ENCODE results near the gene TBC1D8B. TPM values are rescaled to one million over a fixed set of nuclear protein-coding genes. Genes with fewer than 3 reads are reported as not detected.
A peak's percentile ranks its signal among the peaks of the same experiment; 100 is the strongest.
"Not testable (repeated sequence)": the region's sequence is repeated elsewhere in the genome, so short reads cannot be mapped to it uniquely, and the experiment has no call there.

The TBC1D8B gene
- total RNA-seq, 1 donor from 2014 or later = 7.1 TPM

DNA sequence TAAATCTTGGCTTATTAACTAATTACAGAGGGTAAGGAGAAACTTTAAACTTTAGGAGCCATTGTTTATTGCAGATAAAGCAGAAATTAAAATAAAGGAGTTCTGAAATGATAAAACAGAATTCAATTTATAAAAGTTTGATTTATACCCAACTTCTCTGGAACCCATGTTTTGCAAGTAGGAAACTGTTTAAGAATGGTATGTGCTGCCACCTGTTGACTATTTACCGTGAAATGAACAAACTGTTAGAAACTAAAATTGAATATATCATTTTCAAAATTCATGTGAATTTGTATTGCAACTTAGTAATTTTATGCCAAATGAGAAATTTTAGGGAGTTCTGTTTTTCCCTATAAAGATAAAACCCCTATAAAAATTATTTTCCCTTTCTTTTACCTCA is 11.0 kb upstream of the TBC1D8B start:
- H3K27me3 ChIP-seq = no peaks in the 10 kb centered on the region
- TF ChIP-seq, protein P1, sequence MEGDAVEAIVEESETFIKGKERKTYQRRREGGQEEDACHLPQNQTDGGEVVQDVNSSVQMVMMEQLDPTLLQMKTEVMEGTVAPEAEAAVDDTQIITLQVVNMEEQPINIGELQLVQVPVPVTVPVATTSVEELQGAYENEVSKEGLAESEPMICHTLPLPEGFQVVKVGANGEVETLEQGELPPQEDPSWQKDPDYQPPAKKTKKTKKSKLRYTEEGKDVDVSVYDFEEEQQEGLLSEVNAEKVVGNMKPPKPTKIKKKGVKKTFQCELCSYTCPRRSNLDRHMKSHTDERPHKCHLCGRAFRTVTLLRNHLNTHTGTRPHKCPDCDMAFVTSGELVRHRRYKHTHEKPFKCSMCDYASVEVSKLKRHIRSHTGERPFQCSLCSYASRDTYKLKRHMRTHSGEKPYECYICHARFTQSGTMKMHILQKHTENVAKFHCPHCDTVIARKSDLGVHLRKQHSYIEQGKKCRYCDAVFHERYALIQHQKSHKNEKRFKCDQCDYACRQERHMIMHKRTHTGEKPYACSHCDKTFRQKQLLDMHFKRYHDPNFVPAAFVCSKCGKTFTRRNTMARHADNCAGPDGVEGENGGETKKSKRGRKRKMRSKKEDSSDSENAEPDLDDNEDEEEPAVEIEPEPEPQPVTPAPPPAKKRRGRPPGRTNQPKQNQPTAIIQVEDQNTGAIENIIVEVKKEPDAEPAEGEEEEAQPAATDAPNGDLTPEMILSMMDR (IDR thresholded peaks at IDR 0.05) = peak in 1 of 3 experiments; percentile 34
- no peak for DNase-seq (ENCODE audit: low spot score in 2 of 2)
- H3K4me1 ChIP-seq = no peaks in the 10 kb centered on the region
- intact Hi-C loops (cut with DNase I) = loop anchor here (10.0 kb wide), 1 partner anchor 307 kb away; no protein-coding TSS in a partner anchor
- no peak overlapping the region for H3K27ac ChIP-seq
- no peaks in the 10 kb centered on the region for H3K9me3 ChIP-seq
- no peaks in the 10 kb centered on the region for H3K36me3 ChIP-seq
- no peak overlapping the region for H3K4me3 ChIP-seq

DNA sequence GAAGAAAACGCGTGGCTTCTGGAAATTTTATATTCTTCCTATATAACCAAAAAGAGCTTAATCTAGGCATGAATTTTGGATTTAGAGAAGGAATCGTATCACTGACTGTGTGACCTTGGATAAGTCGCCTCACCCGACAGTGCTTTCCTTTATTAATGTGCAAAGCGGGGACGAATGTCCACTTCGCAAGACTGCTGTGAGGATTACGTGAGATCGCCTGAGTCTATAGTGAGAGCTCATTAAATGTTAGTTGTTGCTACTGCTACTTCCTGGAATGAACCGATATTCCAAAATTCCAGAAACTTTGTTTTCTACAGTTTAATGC is 448 bp upstream of the TBC1D8B start:
- no peak overlapping the region for H3K27ac ChIP-seq
- H3K9me3 ChIP-seq = no peaks in the 10 kb centered on the region

GRCh38 chrX:106811131-106811910 is 8.8 kb downstream of the TBC1D8B start:
- Histone ChIP-seq H3K4me1 (no peaks in the 10 kb centered on the region), H3K27ac (no peak overlapping the region), H3K9me3 (no peaks in the 10 kb centered on the region), H3K27me3 (no peaks in the 10 kb centered on the region), H3K36me3 (no peaks in the 10 kb centered on the region), H3K4me3 (no peak overlapping the region)
- intact Hi-C loops (cut with DNase I) = no loop called here
- no peak for DNase-seq (ENCODE audit: low spot score in 2 of 2)
- TF ChIP-seq, protein P1 (IDR thresholded peaks at IDR 0.05) = no peak

More for the DNA sequence above, 448 bp upstream of the TBC1D8B start:
- Histone ChIP-seq H3K4me1 (no peaks in the 10 kb centered on the region), H3K36me3 (no peaks in the 10 kb centered on the region), H3K27me3 (no peaks in the 10 kb centered on the region), H3K4me3 (peak overlapping the region; percentile 62 to 69)
- DNase-seq (ENCODE audit: low spot score in 2 of 2) = no peak
- intact Hi-C loops (cut with DNase I) = loop anchor here (2.0 to 10.0 kb wide), 2 partner anchors 187 to 1289 kb away; partner anchors contain the start of genes ATG4A, PSMD10 and RADX
- TF ChIP-seq, protein P1 (IDR thresholded peaks at IDR 0.05) = no peak

DNA sequence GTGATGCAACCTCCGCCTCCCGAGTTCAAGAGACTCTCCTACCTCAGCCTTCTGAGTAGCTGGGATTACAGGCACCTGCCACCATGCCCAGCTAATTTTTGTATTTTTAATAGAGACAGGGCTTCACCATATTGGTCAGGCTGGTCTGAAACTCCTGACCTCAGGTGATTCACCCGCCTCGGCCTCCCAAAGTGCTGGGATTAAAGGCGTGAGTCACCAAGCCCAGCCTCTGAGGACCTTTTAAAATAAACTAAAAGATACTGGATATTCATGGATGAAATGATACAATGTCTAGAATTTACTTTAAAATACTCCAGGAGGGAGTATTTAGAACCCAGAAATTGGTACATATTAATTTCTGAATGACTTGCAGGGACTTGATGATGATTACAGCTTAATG is 10.5 kb downstream of the TBC1D8B start:
- intact Hi-C loops (cut with DNase I); DNase-seq (ENCODE audit: low spot score in 2 of 2): not testable (repeated sequence)

GRCh38 chrX:106814093-106814492 is 11.6 kb downstream of the TBC1D8B start:
- H3K4me1 ChIP-seq; H3K4me3 ChIP-seq; DNase-seq (ENCODE audit: low spot score in 2 of 2); H3K9me3 ChIP-seq; H3K36me3 ChIP-seq; H3K27ac ChIP-seq; intact Hi-C loops (cut with DNase I); H3K27me3 ChIP-seq: not testable (repeated sequence)

More for the DNA sequence above, 10.5 kb downstream of the TBC1D8B start:
- not testable (repeated sequence) for H3K4me1 ChIP-seq, H3K27ac ChIP-seq, H3K27me3 ChIP-seq, H3K4me3 ChIP-seq, H3K9me3 ChIP-seq, H3K36me3 ChIP-seq

DNA sequence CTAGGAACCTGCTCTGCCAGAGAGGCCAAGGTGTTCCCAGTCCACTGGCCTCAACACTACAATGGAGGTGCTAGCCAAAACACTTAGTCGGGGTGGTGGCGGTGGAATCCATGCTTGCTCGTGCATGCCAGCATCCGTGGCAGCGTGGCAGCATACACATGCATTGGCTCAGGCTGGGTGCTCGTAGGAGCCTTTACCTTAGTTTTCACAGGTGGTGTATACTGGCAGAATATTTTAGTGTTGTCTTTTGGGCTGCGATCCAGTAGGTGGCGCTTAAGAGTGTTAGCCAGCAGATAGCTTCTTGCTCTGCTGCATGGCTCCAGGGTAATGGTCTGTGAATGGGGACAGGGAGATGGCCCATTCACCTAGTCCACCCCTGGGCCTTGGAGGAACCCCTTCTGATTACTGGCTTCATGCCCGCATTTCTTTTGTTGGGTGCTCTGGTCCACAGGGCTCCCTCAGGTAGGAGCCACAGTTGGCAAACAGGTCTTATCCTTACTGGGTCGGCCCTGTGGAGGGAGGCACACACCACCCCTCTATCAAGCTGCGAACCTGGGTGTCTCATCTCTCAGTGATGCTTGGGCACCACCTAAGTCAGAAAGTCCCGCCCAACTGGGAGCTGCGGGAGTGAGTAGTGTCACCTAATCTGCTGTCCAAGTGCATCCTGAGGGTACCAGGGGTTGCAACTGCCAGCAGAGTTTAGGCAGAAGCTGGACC is 60.7 kb downstream of the TBC1D8B start:
- intact Hi-C loops (cut with DNase I) = no loop called here
- Histone ChIP-seq H3K4me3 (no peak overlapping the region), H3K9me3 (peaks cover 0 to 7% of the 10 kb centered on the region in 2 donors), H3K27ac (no peak overlapping the region), H3K36me3 (no peaks in the 10 kb centered on the region), H3K4me1 (no peaks in the 10 kb centered on the region), H3K27me3 (no peaks in the 10 kb centered on the region)
- TF ChIP-seq, protein P1 (IDR thresholded peaks at IDR 0.05) = peak in 1 of 3 experiments; percentile 11
- no peak for DNase-seq (ENCODE audit: low spot score in 2 of 2)
